ENCODE results near the gene ZDHHC18.

ZDHHC18 gene

DNA sequence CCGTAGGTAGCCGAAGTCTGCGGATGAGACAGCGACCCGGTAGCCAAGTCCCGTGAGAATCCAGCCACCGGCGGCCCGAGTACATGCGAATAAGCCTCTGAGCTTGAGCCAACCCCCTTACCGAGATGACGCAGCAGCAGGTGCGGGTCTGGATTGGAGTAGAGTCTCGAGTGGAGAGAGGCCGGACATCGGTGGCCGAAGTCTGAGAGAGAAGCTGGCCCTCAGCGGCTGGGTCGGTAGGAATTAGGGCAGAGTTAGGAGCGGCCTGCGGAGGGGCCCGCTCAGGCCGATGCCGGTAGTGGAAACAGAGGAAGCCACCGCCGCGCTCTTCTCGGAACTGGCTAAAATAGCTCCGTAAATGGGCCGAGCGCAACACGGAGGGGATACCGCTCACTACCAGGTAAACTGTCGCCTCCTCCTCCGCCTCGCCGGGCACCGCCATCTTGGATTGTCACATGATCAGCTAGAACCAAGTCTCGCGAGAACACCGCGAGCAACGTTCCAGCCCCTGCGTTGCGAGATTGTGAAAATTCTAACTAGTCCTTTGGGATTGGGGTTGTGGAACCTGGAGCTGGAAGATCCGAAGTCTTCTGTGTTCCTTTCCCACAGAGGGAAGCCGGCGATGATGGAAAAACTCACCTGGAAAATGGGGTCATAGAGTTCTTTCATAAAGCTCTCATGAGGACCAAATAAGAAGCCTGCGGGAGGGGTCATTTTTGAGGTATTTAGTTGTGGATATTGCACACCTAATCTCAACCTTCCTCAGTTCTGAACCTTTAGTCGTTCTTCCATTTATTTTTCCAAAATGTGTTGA, 73.7 kb downstream of the ZDHHC18 start, which contains the start of gene GPATCH3:
Gene GPATCH3 (minus strand): TSS at position 467 of the 814 bp plus-strand sequence. CDS start 25 bp downstream, at position 442.
- CTCF ChIA-PET = interaction anchor here (1.5 to 4.2 kb wide), 5 partner anchors 11 to 298 kb away, joined by 3 to 33 read pairs (median 5); partner anchors contain the start of gene GPN2
- POLR2A ChIA-PET = interaction anchor here (0.5 to 2.6 kb wide), 6 partner anchors 10 to 290 kb away, joined by 3 to 9 read pairs (median 4); partner anchors contain the start of genes GPN2 and NUDC
- peak; percentile 92 for DNase-seq (ENCODE audit: extremely low spot score)
- TF ChIP-seq, protein P1, sequence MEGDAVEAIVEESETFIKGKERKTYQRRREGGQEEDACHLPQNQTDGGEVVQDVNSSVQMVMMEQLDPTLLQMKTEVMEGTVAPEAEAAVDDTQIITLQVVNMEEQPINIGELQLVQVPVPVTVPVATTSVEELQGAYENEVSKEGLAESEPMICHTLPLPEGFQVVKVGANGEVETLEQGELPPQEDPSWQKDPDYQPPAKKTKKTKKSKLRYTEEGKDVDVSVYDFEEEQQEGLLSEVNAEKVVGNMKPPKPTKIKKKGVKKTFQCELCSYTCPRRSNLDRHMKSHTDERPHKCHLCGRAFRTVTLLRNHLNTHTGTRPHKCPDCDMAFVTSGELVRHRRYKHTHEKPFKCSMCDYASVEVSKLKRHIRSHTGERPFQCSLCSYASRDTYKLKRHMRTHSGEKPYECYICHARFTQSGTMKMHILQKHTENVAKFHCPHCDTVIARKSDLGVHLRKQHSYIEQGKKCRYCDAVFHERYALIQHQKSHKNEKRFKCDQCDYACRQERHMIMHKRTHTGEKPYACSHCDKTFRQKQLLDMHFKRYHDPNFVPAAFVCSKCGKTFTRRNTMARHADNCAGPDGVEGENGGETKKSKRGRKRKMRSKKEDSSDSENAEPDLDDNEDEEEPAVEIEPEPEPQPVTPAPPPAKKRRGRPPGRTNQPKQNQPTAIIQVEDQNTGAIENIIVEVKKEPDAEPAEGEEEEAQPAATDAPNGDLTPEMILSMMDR (IDR thresholded peaks at IDR 0.05; ENCODE audit: control extremely low read depth, extremely low read depth, low read depth, missing control alignments) = no peak

DNA sequence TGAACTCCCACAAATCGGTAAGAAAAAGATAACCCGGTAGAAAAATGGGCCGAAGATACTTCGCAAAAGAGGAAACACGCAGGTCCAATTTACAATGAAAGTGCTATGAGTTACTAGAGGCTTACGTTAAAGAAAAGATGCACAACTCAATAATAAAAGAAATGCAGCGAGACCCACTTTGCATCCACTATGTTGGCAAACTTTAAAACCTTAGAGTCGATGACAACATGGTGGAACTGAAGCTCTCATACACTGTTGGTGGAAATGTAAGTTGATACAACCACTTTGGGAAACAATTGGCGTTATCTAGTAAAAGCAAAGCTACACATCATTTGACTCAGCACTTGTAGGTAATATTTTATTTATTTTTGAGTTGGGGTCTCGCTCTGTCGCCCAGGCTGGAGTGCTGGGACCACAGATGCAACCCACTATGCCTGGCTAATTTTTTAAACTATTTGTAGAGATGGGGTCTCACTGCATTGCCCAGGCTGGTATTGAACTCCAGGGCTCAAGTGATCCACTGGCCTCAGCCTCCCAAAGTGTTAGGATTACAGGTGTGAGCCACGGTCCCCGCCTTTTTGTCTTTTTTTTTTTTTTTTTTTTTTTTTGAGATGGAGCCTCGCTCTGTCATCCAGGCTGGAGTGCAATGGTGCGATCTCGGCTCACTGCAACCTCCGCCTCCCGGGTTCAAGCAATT, 74.5 kb downstream of the ZDHHC18 start:
- ChIA-PET POLR2A (interaction anchor here (0.6 to 2.6 kb wide), 6 partner anchors 11 to 291 kb away, joined by 3 to 9 read pairs (median 6); partner anchors contain the start of genes GPN2 and NUDC), CTCF (interaction anchor here (2.3 to 4.2 kb wide), 3 partner anchors 13 to 299 kb away, joined by 5 to 33 read pairs (median 8); partner anchors contain the start of gene GPN2)
- DNase-seq (ENCODE audit: extremely low spot score) = no peak
- TF ChIP-seq, protein P1 (IDR thresholded peaks at IDR 0.05; ENCODE audit: control extremely low read depth, extremely low read depth, low read depth, missing control alignments) = no peak
